HL-60 (cell line): ENCODE data around the gene TTC28.
"Not testable (repeated sequence)": the region's sequence is repeated elsewhere in the genome, so short reads cannot be mapped to it uniquely, and the experiment has no call there.

Experiments used
- DNase-seq, 2 experiments: peaks; one replicate each; pipeline ENCODE4 v3.0.0-alpha.2; 2010 to 2020; ENCODE audit warnings: low read depth in 1 of 2, low spot score in 1 of 2
- H3K27ac ChIP-seq: fragments of 250-450 bp; sonication (Bioruptor Pico); replicated peaks from 2 replicates; pipeline ENCODE4 v1.5.1; 2020; ENCODE audit warnings: mild to moderate bottlenecking, moderate library complexity
- H3K27me3 ChIP-seq: fragments of 250-450 bp; sonication (Bioruptor Pico); 2 replicates; pipeline ENCODE4 v1.5.1; 2021; ENCODE audit warnings: mild to moderate bottlenecking, moderate library complexity; ENCODE audit not compliant: insufficient read depth, poor library complexity, severe bottlenecking
- H3K4me3 ChIP-seq: replicated peaks from 2 replicates; pipeline ENCODE4 v1.5.1; 2011; ENCODE audit warnings: mild to moderate bottlenecking, control low read depth, low read length; ENCODE audit not compliant: insufficient read depth
- CTCF ChIP-seq: IDR thresholded peaks from one replicate; pipeline ENCODE4 v1.5.1; 2011; ENCODE audit warnings: low read length, control low read depth, inconsistent platforms; ENCODE audit not compliant: insufficient read depth
- GABPA ChIP-seq: IDR thresholded peaks from 2 replicates; pipeline ENCODE4 v1.6.1; 2012; ENCODE audit warnings: low read depth
- POLR2AphosphoS5 ChIP-seq: IDR thresholded peaks from 2 replicates; pipeline ENCODE4 v1.6.1; 2012; ENCODE audit warnings: low read depth
- REST ChIP-seq: IDR thresholded peaks from 2 replicates; pipeline ENCODE4 v1.6.1; 2012; ENCODE audit warnings: low read depth; ENCODE audit not compliant: insufficient replicate concordance
- SPI1 ChIP-seq: IDR thresholded peaks from 2 replicates; pipeline ENCODE4 v1.6.1; 2012; ENCODE audit warnings: low read depth, mild to moderate bottlenecking, borderline replicate concordance

Gene TTC28

GRCh38 chr22:28477556-28477955 lies 202.1 kb downstream of the TTC28 start:
- no peak for DNase-seq
- no peak overlapping the region for H3K4me3 ChIP-seq
- H3K27me3 ChIP-seq, result peaks cover 12% of the 10 kb centered on the region
- no peak overlapping the region for H3K27ac ChIP-seq
- TF ChIP-seq SPI1 (no peak), POLR2AphosphoS5 (no peak), GABPA (no peak), CTCF (no peak), REST (no peak)

GRCh38 chr22:28474330-28474729 lies 205.3 kb downstream of the TTC28 start:
- TF ChIP-seq REST (no peak), POLR2AphosphoS5 (no peak), CTCF (no peak), SPI1 (no peak), GABPA (no peak)
- no peak overlapping the region for H3K4me3 ChIP-seq
- DNase-seq, result no peak
- H3K27ac ChIP-seq, result no peak overlapping the region
- H3K27me3 ChIP-seq, result peaks cover 22% of the 10 kb centered on the region

GRCh38 chr22:28473258-28473657 lies 206.4 kb downstream of the TTC28 start:
- H3K27ac ChIP-seq, result no peak overlapping the region
- H3K27me3 ChIP-seq, result peaks cover 22% of the 10 kb centered on the region
- H3K4me3 ChIP-seq, result no peak overlapping the region
- no peak for DNase-seq
- no peak for TF ChIP-seq SPI1
- TF ChIP-seq CTCF, result no peak
- TF ChIP-seq REST, result no peak
- TF ChIP-seq GABPA, result no peak
- TF ChIP-seq POLR2AphosphoS5, result no peak

GRCh38 chr22:28467055-28467454 lies 212.6 kb downstream of the TTC28 start:
- H3K27ac ChIP-seq, DNase-seq, H3K27me3 ChIP-seq, H3K4me3 ChIP-seq: not testable (repeated sequence)
